T-helper 9 cell (primary cell): ENCODE data around the gene PAPPA2.

Experiments used
- DNase-seq: peaks from one replicate; pipeline ENCODE4 v3.0.0-alpha.2; 2020

PAPPA2 gene

DNA sequence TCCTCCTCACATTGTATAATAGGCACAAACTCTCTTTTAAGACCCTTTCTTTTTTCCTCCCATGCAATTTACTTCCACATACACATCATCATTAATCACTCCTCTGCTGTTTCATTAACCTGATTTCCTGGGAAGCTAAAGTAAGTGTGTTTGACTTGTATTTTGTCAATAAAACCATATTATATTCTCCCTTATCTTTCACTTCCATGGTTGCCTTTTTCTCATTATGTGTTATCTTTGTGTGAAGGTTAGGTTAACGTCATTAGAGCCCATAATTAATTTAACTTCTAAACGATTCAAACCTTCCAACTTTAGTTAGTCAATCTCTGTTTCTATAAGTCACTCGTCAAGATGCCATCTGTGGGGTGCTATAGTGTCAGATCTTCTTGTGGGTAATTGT, 313.0 kb downstream of the PAPPA2 start:
- DNase-seq: no peak

DNA sequence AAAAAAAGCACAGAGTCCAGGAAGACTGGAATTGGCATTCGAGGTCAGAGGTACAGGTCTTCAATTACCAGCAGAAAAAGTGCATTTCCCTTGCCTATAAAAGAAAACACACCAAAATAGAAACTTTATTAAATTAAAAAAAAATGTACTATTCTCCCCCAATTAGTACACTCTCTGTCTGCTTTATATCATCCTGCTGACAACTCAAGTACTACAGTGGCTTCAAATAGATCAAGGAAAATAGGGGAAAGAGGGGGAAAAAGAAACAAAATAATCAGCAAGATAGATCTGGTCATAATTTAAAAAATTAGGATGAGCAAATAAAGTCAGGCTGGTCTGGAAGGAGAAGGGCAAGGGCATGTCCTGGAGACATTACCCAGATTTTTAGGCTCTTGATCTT, 315.1 kb downstream of the PAPPA2 start:
- DNase-seq: no peak

DNA sequence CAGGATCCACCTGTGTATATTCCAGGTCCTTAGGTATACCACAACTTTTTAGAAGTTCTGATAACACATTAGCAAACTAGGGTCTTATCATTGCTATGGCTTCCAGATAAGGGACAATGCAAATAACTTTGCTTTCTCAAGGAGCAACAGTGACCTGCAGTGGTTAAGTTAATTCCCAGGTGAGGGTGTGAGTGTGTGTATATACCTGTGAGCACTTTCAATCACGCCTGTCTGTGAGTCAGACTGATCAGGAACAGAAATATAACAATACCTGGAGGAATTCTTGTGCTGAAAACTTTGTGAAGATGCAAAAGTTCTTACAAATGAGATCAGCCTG, 317.0 kb downstream of the PAPPA2 start:
- no peak for DNase-seq

DNA sequence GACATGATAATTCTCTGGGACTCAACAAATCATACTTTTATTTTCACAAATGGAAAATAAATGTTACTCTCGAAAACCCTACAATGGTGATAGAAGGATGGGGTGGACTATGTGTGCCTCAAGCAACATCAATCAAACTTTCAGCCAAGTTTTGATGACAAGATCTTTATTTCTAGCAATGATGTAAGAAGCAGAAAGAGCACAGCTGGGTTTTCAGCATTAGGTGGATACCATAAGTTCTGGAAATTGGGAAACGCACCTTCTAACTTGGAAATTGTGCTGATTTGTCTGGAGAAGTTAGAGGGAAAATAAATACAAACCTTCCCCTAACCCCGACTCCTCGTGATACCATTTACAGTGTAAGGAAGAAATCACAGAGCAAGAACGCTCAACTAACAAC, 320.3 kb downstream of the PAPPA2 start:
- DNase-seq: no peak

DNA sequence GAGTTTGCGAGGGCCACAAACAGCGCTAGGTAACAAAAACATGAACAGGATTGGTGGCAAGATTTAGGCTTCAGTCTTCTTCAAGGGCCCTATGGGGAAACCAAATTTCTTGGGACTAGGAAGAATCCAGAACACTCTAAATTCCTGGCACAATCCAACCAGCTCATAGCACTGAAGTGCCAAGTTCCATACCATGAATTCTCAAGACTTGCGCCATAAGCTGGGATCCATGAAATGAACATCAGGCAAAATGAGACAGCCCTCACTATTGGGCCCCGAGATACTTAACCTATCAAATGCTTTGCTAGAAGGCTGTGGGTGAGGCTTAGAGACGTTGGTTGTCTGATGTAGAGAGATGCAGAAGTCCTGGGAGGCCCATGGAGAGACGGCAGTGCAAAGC, 322.1 kb downstream of the PAPPA2 start:
- DNase-seq: no peak

DNA sequence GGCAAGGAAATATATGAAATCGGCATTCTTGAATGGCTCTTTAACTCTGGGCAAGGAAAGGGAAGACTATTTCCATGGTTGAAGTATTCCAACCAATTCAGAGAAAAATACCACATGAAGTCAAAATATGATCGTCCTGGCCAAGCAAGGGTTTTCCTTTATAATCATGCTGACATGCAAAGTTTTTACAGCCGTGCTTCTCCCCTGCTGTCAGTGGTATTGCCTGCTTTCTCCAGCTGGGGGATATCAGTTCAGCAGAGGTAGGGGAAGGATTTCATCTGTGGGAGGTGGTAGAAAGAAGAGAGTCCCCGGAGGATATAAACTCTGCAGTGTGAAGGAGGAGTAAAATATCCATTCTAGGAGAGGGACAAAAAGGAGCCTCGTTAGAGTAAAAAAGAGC, 322.8 kb downstream of the PAPPA2 start:
- no peak for DNase-seq

DNA sequence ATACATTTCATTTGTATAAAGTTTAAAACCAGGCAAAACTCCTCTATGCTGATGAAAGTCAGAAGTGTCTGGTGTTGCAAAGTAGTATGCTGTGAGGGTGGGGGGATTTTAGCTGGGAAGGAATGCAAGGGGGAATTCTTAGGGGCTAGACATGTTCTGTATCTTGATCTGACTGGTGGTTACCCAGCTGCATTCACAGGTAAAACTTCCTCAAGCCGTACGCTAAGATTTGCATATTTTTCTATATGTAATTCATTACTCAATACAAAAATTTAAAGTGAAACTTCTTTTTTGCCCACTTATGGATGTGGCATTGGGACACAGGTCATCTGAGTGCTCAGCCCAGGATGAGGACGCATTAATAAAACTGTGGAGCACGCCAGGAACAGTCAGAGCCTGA, 323.3 kb downstream of the PAPPA2 start:
- DNase-seq: no peak

DNA sequence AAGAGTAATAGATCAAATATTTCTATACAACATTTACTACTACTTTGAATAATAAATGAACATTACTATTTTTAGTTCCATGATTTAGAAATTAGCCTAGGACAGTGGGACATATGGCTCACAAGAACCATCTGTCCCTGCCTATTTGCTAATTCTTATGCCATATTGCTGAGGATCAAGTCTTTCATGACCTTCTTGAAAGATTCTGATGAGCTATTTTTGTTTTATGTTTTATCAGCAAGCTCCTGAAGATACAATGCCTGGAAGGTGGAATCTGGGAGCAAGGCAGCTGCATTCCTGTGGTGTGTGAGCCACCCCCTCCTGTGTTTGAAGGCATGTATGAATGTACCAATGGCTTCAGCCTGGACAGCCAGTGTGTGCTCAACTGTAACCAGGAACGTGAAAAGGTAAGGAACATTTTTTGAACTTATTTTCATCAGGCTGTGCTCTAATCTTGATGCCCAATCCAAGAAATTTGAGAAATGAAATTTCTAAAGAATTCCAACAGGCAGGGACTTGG, 326.7 kb downstream of the PAPPA2 start:
- DNase-seq: no peak

DNA sequence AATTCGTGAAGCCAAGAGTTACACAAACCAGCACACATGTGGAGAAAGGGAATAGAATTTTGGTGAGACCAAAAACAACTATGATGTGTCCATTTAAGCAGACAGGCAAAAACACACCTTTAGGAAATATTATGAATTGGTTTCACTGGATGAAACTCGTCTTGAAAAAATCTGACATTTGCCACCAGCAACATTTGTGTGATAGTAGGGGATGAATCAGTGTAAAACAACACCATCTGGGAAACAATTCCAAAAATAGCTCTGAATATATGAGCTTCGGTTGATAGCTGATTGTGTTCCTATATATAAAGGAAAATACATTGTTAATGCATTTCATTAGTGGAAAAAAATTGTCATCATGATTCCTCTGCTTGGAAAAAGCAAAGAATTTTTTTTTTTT, 327.8 kb downstream of the PAPPA2 start:
- DNase-seq: no peak

DNA sequence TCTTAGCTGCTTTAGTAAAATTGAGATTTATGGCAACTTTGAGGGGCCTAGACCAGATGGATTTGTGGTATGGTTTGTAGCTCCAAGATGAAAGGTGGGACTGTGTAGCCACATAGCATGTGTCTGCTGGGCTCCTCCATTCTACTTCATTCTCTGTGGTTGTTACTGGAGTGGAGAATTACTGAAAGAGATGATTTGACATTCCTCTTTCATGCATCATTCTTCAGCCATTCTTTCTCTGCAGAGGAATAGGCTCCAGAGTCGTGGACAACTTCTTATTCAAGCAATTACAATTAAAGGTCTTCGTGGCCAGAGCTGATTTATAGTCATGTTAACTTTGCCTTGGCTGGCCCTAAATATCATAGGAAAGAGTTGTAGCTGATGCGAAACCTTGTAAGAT, 328.9 kb downstream of the PAPPA2 start:
- DNase-seq: no peak

DNA sequence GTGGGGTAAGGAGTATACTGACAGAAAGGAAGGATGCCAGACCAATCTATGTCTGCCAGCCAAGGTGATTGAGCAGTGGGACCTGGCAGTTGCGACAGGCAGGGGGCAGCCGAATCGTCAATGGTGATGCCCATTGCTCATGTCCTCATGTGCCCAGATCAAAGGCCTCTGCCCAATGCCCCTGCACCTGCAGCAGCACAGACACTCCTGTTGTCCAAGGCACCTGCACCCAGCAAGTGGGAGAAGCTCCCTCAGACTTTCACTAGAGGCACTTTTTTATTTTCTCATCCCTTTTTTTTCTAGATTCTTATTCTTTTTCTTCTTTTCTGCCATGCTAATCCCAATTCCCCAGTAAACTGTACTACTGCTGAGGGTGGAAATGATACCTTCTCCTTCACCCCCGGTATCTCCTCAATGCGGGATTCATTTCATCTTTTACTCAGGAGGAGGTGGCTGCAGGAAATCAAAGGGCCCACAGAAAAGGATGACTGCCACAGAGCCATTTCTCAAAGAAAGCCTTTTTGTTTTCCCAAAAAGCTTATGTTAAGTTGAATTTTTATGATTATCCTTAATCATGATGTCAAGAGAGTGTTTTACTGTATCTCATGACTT, 332.0 kb downstream of the PAPPA2 start:
- no peak for DNase-seq

DNA sequence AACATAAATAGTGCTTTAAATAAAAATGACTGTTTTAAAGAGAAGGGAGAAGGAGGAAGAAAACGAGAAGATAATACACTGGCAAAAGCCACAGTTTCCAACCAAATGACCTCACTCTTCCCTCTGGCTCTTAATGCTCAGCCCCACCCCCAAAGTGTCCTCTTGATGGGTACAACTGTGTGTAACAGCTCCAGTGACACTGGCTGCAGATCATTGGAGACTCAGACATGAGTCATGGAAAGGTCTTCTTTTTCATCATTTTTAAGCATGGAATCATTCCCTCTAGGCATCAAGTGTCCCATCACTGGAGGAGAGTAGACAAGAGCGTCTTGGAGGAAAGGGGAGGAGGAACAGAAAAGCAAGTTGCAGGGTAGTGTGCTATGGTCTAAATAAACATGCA, 333.0 kb downstream of the PAPPA2 start:
- DNase-seq: no peak

DNA sequence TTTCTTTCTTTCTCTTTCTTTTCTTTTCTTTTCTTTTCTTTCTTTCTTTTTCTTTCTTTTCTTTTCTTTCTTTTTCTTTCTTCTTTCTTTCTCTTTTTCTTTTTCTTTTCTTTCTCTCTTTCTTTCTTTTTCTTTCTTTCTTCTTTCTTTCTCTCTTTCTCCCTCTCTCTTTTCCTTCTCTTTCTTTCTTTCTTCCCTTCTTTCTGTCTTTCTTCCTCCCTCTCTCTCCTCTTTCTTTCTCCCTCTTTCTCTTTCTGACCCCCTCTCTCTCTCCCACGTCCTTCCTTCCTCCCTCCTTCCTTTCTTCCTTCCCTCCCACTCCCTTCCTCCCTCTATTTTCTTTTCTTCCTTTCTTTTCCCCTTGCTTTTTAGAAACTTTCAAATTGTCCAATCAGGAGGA, 333.6 kb downstream of the PAPPA2 start:
- no peak for DNase-seq

DNA sequence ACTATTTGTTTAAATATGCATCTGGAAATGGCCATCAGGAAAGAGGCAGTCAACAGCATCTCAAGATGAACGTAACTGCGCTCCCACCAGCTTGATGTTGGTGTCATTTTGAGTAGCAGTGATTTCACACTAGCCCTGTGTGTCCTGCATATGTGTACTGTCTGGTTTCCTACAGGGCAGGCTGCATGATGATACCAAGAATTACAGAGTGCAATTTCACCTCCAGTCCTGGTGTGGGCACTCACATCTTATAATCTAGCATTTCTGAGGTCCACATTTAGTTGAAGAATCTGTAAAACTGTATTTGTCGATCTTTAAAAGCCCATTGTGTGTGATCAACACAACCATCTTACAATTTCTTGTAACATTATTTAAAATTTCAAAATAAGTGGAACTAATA, 336.4 kb downstream of the PAPPA2 start:
- no peak for DNase-seq

DNA sequence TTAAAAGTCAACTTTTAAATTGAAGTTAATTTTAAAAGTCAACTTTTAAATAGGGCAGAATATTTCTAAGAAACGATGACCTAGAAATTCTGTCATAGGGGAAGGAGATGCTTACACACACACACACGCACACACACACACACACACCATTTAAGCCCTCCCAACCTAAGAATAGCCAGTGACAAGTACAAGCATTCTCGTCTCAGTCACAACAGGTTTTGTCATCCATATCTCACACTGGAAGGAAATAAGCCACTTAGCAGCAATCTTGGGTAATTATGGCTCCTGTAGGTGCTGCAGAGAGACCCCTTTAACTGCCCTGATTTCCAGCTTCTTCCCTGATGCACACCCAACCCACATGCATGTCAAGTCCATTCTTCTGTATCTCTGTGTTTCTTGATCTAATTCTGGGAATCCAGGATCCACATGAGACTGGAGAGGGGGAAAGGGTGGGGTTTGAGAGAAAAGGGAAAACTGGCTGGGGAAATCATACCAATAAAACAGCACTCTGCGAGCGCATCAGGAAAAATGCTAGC, 338.1 kb downstream of the PAPPA2 start:
- DNase-seq: no peak

DNA sequence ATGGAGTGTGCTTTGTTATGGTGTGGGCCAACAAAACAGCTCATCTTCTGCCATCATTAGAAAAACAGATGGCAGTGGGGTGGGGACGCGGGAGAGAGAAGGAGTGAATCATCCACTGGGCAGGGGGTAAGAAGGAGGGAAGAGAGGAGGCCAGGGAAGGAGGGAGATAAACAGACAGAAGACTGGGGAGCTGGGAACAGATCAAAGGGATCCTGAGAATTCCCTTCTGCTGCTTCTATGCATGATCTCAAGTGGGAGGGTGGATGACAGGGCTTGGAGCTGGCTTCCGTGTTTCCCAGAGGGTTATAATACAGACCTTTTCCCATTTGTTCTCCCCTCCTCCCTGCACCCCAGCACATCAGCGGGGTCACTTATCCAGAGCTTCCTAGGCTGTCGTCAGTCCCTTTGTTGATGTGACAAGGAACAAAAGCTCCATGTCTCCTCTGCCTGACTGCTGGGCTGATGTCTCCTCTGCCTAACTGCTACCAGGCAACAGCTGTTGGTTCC, 338.6 kb downstream of the PAPPA2 start:
- no peak for DNase-seq

DNA sequence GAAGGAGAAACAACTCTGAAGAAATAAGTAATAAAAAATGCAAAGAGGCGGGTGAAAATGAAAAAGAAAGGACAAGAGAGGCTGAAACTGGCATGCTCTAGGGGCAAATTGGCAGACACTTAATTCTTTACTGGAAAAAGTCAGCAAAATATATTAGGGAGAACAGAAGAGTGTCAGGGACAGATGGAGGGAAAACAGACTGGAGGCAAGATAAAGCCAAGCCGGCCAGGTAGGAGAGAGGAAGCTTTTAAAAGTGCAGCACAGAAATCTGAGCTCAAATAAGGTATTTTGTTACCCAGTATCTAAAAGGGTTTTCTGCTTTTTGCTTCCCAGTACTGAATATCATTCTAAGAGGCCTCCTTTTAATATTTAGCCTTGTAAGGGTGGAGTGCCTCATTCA, 339.3 kb downstream of the PAPPA2 start:
- DNase-seq: no peak

DNA sequence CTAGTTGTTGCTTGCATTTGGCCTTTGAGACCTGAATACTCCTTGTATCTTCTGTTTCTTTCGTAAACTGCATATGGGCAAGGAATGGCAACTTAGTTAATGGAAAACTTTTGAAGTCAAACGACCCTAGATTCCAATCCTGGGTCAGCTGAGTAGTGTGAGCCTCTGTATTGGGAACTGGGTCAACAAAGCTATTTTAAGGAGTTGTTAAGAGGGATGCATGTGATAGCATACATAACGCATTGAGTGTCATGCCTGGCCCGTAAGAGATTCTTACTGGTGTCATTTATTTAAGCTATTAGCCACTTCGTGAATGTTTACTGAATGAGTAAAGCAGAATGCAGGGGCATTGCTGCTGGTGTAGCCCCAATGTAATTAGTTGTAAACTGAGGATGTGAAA, 340.1 kb downstream of the PAPPA2 start:
- DNase-seq: no peak

DNA sequence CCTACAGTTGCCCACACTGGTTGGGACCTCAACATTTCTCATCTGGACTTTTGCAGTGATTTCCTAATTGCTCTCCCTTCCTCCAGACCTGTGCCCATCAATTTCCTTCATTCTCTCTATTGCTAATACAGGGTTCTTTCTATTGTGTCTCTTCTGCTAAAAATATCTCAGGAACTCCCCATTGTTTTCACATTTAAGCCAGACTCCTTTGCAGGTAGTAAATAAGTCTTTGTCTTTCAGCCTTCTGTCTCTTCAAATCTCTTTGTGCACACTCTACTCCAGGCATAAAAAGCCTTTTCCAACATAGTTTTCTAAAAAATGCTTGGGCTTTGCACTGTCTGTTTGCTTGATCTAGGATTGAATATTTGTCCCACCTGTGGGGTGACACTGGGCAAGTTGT, 340.6 kb downstream of the PAPPA2 start:
- DNase-seq: no peak

DNA sequence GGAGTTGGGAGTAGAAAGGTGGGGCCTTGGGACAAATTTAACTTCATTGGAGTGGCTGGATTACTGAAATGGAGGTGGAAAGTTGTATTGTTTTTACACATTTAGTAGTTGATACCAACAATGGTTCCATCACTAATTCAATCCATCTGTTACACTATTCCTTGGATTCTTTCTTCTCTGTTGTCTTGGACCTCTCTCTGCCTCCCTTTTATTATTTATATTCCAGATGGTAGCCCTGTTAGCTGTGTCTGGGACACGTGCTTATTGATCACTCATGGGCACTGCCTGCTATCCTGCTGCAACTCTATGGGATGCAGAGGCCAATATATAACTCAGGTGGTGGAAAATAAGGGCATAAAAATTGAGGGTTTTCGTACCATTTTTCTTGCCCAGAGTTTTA, 346.3 kb downstream of the PAPPA2 start:
- no peak for DNase-seq

DNA sequence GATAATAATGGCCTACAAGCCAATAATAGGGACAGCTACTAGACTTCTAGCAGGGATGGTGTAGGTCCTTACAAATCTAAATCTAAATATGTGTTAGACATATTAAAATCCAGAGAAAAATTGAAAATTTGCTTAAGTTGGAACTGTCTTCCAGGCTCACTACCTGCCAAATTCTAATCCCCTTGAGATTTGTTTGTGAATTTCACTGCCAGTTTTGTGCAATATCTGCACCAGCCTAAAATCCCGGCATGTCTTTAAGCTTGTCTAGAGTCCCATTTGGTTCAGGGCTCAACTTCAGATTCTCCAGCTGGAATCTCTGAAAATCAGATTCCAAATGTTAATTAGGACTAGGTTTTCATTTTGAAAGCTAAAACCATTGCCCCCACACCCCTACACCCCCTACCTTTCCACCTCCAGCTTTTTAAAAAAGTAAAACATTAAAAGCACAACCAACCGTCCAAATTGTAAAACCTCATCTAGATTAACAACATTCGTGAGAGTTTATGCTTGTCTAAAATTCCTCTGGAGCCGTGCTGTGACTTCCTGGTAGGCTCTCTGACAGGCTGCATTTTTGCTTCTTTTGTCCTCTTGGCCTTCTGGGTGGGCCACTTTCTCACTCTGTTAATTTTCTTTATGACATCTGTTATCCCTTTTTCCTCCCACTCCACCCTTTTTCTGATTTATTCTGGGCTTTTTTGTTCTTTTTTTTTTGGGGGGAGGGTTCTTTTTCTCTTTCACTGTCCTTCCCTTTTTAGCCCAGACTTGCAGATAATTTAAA, 348.7 kb downstream of the PAPPA2 start:
- no peak for DNase-seq

DNA sequence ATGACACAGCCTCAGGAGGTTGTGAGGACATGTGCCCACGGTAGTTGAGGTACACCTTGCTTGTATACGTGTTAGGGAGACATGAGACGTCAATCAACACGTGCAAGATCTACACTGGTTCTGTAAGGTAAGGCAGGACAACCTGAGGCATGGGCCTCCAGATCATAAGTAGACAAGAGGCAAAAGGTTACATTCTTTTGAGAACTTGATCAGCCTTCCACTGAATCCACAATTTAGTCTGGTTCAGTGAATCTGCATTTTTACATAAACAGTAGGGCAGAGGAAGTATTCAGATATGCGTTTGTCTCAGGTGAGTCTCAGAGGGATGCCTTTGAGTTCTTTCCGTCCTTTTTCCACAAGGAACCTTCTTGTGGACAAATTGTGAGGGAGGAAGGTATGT, 352.6 kb downstream of the PAPPA2 start:
- no peak for DNase-seq

DNA sequence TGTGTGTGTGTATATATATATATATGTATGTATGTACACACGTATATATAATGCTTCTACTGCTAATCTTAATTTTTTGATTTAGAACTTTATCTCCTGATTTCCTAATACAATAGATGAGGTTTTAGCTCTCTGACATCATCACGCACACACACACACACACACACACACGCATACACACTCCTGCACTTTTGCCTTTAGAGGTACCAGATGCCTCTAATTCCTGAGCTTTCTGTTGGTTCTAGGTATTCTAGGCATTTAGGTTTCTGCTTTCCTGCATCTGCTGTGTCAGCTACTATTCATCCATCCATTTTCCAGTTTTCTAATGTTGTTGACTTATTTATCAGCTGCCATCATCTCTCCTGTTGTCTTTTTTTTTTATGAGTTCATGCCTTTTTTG, 353.3 kb downstream of the PAPPA2 start:
- DNase-seq: no peak

DNA sequence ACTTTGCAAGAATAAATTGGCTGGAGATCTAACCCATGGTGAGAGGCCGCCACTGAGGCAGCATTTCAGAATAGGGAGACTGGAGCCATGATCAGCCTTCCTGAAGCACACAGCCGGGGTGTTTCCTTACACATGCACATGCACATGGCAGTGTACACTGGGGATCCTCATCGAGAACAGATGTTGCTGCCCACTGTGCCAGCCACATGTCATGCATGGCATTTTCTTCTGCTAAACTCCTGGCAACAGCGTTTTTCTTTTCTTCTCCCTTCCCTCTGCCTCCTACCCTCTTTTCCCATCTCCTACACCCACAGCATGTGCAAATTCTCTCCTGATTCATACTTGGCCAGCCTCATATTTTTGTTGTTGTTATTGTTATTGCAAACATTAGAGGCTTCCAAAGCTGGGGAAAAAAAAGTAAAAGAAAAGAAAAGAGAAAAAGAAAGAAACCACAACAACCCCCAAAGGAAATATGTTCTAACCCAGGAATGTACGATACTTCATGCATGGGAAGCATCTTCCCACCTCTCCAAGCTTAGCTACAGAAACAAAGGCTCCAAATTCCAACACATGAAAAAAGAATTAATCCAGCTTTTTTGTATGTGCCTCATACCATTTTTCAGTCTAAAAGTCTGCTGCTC, 357.5 kb downstream of the PAPPA2 start:
- DNase-seq: no peak
